GM19455 (cell line): ENCODE results near the gene SUGCT.
A peak's percentile ranks its signal among the peaks of the same experiment; 100 is the strongest.
"Not testable (repeated sequence)": the region's sequence is repeated elsewhere in the genome, so short reads cannot be mapped to it uniquely, and the experiment has no call there.

Source experiments
- ATAC-seq: cut with Tn5 transposase; IDR thresholded peaks from one replicate; pipeline ENCODE4 v1.9.1; 2021; ENCODE audit not compliant: unreplicated experiment

Gene SUGCT

DNA sequence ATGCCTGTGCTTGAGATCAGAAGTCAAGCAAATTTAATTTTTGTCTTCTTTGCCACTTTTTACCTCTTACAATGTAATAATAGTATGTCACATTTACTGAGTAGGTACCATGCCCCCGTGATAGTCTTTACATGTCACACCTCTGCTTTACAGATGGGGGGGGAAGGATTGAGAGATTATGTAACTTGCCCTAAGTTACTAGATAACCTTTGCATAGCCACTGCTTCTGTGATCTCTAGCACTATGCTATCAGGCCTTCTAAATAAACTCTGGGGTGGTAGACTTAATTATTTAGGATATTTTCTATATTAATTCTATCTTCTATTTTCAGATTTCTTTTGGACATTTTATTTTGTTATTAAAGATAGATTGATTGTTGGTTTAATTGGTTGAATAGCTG lies 514.4 kb downstream of the SUGCT start:
- ATAC-seq: no peak

DNA sequence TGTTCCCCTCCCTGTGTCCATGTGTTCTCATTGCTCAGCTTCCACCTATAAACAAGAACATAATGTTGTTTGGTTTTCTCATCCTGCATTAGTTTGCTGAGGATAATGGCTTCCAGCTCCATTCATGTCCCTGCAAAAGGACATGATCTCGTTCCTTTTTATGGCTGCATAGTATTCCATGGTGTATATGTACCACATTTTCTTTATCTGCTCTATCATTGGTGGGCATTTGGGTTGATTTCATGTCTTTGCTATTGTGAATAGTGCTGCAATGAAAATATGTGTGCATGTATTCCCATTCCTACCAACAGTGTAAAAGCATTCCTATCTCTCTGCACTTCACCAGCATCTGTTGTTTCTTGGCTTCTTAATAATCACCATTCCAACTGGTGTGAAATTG lies 516.1 kb downstream of the SUGCT start:
- ATAC-seq: not testable (repeated sequence)

DNA sequence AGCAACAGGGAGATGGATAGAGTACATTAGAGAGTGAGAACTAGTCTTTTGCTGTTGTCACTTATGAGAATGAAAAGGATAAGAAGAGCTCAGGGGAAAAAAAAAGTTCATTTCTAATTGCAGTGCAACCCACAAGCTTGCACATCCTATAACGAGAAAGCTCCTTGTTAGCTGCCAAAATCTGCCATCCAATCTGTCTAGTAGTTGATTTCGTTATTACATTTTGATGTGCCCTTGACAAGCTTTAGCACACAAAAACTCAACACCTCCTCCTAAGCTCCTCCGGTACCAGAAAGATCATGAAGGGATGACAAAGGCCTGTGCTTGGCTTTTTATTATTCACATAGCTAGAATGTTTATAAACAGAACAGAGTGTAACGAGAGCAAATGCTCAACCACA lies 519.4 kb downstream of the SUGCT start:
- no peak for ATAC-seq

GRCh38 chr7:40655426-40655825 lies 520.6 kb downstream of the SUGCT start:
- no peak for ATAC-seq

DNA sequence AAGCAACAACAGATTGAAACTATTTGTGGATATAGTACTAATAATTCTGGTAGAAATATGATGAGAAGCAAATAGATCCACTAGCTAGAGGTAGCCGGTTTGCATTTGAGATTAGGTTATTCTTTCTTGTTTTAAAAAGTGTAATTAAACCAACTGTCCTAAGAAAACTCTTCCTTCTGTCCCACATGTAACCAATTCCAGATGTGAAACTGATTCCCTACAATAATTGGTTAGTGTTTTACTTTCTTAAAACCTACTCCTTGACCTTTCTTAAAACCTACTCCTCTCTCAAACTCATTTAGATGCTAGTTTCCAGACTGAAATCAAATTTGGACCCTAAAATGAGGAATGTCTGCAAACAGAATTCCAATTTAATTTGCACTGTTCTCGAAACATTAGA lies 521.5 kb downstream of the SUGCT start:
- ATAC-seq: no peak

- no peak for ATAC-seq
These were observed 523.9 kb downstream of the SUGCT start for GRCh38 chr7:40658729-40659128.

GRCh38 chr7:40659231-40659630 lies 524.4 kb downstream of the SUGCT start:
- ATAC-seq: no peak

GRCh38 chr7:40673285-40673684 lies 538.5 kb downstream of the SUGCT start:
- ATAC-seq: no peak

- ATAC-seq: no peak
These were observed 539.5 kb downstream of the SUGCT start for GRCh38 chr7:40674316-40674715.

DNA sequence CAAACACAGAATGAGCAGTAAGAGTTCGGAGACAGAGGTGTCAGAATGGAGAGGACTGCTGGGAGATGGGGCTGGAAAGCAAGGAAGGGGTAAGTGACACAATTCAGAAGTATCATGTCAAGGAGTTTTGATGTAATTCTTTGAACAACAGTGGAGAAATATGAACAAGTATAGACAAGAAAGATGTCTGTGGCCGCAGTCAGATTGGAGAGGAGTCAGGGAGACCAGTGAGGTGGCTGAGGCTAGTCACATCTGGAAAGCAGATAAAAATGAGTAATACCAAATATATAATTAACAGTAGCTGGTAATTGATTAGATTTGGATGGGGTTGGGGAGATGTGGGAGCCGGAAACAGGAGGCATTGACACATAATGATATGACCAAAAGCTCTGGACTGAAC lies 540.9 kb downstream of the SUGCT start:
- ATAC-seq: no peak

DNA sequence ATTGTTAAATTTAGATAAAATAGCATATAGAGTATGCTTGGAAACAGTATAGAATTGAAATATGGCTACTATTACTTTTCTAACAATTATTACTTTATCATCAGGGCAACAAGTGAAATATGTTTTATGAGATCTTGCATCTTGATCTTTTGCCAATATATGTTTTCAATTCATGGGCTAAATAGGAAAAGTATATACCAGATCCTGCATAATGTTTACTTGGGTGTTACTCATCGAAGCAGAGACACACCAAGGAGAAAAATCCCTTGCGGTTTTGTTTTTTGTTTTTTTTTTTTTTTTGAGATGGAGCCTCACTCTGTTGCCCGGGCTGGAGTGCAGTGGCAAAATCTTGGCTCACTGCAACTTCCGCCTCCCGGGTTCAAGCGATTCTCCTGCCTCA lies 541.4 kb downstream of the SUGCT start:
- ATAC-seq: no peak

DNA sequence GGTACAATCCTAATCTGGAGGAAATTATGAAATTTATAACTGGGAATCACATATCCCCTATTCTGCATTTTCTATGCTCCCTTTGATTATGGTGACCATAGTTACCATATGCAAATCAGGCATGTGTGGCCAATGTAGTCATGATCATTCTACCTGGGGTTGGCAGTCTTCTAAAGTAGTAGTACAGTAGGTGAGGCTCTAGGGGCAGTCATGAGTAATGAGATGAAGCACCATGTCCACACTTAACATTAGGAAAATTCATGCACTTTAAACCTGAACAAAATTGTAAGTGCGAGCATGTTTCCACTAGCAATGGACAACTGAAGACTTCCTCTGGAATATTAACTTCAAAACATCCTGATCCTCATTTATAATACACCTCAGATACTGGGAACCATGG lies 545.9 kb downstream of the SUGCT start:
- peak; percentile 64 for ATAC-seq

GRCh38 chr7:40682696-40683095 lies 547.9 kb downstream of the SUGCT start:
- ATAC-seq: no peak

DNA sequence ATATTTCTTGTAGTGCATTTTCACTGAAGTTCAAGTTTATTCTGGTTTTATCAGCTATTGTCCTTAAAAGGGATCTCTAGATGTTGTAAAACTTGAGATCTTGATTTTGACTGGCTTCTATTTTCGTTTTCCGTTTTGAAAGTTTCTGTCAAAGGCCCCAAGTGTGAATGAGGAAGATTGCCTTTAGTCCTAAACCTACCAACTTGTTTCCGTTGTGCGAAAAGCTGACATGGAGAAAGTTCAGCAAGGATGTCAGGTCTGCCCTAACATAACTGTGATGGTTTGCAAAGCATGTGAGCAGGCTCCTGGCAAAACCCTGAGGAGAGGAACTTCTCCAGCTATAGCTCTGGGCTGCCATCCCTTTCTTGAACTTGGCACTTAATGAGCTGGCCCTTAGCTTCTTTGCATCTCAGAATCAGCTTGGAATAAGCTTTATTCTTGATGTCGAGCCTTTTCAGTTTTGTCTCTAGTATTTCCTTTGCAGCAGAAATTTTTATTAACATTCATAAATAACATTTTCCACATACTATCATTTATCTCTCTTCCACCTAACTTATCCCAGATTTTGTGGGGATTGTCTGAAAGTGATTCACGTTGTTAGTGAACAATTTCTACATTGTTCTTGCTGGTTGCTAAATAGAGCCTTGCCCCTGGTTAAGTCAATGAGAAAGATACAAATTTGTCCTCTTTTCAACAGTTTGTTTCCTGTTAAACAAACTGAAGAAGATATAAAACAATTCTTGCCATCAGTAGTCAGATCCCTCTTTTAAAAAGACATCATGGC lies 559.4 kb downstream of the SUGCT start:
- ATAC-seq: no peak

GRCh38 chr7:40694991-40695390 lies 560.2 kb downstream of the SUGCT start:
- ATAC-seq: no peak

DNA sequence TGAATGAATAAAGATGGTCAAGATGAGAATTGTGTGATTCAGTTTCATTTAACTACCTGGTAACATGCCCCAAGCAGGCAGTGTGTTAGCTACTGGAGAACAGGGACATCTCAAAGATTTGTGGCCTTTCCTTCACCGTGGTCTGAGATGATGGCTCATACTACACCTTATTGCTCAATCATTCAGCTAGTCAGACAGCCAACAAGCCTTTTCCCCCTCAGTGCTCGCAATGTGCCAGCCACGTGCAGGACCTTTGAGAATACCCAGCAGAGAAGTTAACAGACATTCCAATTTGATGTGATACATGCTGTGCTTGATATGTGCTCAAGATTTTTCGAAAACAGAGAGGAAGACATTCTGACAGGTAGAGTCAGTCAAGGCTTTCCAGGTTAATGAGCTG lies 562.8 kb downstream of the SUGCT start:
- ATAC-seq: no peak

GRCh38 chr7:40698214-40698920 lies 563.6 kb downstream of the SUGCT start:
- no peak for ATAC-seq

- no peak for ATAC-seq
These were observed 564.1 kb downstream of the SUGCT start for GRCh38 chr7:40698921-40699260.

- no peak for ATAC-seq
These were observed 566.0 kb downstream of the SUGCT start for GRCh38 chr7:40700653-40701421.

DNA sequence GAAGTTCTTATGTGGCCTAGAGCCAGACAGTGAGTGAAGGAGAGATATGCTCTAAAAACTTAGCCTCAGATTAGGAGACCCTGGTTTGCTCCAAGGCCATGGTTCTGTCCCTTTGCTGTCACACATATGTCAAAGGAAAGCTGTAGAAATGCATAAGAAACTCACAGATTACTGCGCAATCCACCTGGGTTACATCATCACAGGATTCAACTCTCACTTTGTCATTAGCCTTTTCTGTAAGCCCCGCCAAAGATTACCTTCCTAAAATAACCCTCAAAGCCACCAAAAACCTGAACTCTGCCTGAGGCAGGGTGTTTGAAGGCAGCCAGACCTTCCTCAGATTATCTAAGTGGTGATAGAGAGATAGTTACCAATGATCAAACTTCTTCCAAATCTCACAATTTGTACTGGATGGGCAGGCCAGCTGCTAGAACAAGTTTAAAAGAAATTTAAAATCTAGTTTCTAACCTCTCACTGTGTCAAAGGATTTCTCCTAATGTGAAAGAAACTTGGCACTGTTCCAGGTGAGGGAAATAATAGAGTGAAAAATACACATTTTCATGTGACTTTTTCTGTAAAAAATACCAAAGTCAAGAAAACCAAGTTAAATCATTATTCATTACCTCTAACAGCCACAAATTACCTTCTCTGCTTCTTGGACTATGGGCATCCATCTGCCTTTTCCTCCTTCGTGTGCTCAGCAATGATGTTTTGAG lies 567.2 kb downstream of the SUGCT start:
- ATAC-seq: no peak

DNA sequence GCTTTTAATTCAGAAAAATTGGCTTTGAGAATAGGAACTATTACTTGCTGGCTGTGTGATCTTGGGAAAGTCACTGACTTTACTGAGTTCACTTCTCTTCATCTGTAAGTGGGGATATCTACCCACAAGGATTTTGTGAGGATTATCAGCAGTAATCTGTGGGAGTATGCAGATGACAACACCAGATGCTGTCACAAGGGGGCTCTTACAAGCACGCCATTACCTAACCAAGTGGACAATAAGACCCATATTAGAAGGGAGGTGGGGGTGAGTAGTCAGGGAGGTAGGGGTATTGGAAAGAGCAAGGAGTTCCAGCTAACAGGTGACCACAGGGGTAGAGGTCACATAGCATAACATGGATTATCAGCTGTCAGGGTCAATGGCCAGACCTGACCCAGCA lies 569.4 kb downstream of the SUGCT start:
- ATAC-seq: no peak
